Measurements from ENCODE around the gene PTGDR2. TPM values are rescaled to one million over a fixed set of nuclear protein-coding genes. Genes with fewer than 3 reads are reported as not detected.

The PTGDR2 gene
- total RNA-seq, 1 donor from 2014 or later = not detected

DNA sequence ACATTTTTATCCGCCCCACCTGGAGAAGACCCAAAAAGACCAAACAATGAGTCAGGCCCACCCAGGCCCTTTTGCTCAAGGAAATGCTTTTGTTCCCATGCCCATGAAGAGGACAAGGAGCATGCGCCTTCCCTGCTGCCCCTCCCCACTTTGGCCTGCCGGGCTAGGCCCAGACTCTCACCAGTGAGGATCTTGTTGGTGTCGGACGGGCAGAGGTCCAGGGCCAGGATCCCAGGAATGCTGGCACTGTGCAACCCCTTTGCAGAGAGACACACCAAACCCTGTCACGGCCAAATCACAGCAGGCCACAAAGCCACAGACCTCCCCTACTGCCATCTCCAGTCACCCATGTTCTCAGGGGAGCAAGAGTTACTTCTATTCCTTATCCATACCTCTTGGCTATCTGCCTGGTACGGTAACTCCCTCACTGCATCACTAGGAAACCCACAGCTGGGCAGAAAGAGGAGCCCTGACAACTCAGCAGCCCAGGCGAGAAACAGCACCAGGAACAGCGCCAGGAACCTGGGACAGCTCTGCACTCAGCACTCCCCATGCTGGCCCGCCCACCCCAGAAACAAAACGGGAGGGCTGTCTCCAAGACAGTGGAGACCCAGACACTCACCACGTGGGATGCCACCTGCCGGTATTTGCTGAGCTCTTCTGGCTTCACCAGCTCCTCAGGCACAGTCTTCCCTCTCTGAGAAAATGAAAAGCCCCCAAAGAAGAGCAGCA, 45.1 kb upstream of the PTGDR2 start:
- H3K36me3 Mint-ChIP-seq (ENCODE audit: low read depth, unreplicated experiment) = peaks cover 7% of the 10 kb centered on the region
- H3K4me1 ChIP-seq (ENCODE audit: insufficient read depth, low read length) = peaks cover 8% of the 10 kb centered on the region
- H3K4me1 Mint-ChIP-seq (ENCODE audit: low read depth, unreplicated experiment) = peaks cover 12% of the 10 kb centered on the region
- no peaks in the 10 kb centered on the region for H3K27me3 ChIP-seq (ENCODE audit: insufficient read depth, low read length)
- TF ChIP-seq CTCF (IDR thresholded peaks at IDR 0.05; ENCODE audit: insufficient read depth, low read depth, low read length) (no peak), EZH2 (IDR thresholded peaks at IDR 0.05; ENCODE audit: insufficient read depth, low read length) (no peak)
- DNase-seq (ENCODE audit: low read depth) (no peak), FAIRE-seq (no peak)
- no peak overlapping the region for H2AFZ ChIP-seq (ENCODE audit: low read depth, low read length)
- H4K20me1 ChIP-seq (ENCODE audit: insufficient read depth, low read length) = peaks cover 72% of the 10 kb centered on the region
- H3K27me3 Mint-ChIP-seq (ENCODE audit: low read depth, unreplicated experiment) = no peaks in the 10 kb centered on the region
- H3K36me3 ChIP-seq (ENCODE audit: insufficient read depth, low read length) = peaks cover 53% of the 10 kb centered on the region
- H3K79me2 ChIP-seq (ENCODE audit: insufficient read depth, low read length) = peaks cover 33% of the 10 kb centered on the region
- no peak overlapping the region for H3K9ac ChIP-seq (ENCODE audit: low read length)
- H3K4me3 Mint-ChIP-seq (ENCODE audit: unreplicated experiment) = no peak overlapping the region
- H3K27ac ChIP-seq (ENCODE audit: low read depth, low read length) = no peak overlapping the region
- H3K9me3 Mint-ChIP-seq (ENCODE audit: unreplicated experiment) = no peaks in the 10 kb centered on the region
- H3K9me3 ChIP-seq (ENCODE audit: insufficient read depth, low read depth, low read length) = no peaks in the 10 kb centered on the region
- no peak overlapping the region for H3K27ac Mint-ChIP-seq (ENCODE audit: unreplicated experiment)
- no peak overlapping the region for H3K4me2 ChIP-seq (ENCODE audit: low read length)
- H3K4me3 ChIP-seq (ENCODE audit: insufficient read depth, low read depth, low read length) = no peak overlapping the region

GRCh38 chr11:60899977-60900376, 44.2 kb upstream of the PTGDR2 start:
- Histone ChIP-seq H2AFZ (ENCODE audit: low read depth, low read length) (no peak overlapping the region), H3K9ac (ENCODE audit: low read length) (no peak overlapping the region), H3K4me3 (ENCODE audit: insufficient read depth, low read depth, low read length) (no peak overlapping the region), H3K4me2 (ENCODE audit: low read length) (no peak overlapping the region), H3K27me3 (ENCODE audit: insufficient read depth, low read length) (no peaks in the 10 kb centered on the region), H3K9me3 (ENCODE audit: insufficient read depth, low read depth, low read length) (no peaks in the 10 kb centered on the region), H4K20me1 (ENCODE audit: insufficient read depth, low read length) (peaks cover 68% of the 10 kb centered on the region), H3K27ac (ENCODE audit: low read depth, low read length) (no peak overlapping the region), H3K36me3 (ENCODE audit: insufficient read depth, low read length) (peaks cover 59% of the 10 kb centered on the region), H3K4me1 (ENCODE audit: insufficient read depth, low read length) (peaks cover 1% of the 10 kb centered on the region), H3K79me2 (ENCODE audit: insufficient read depth, low read length) (peaks cover 25% of the 10 kb centered on the region)
- Mint-ChIP-seq H3K27me3 (ENCODE audit: low read depth, unreplicated experiment) (no peaks in the 10 kb centered on the region), H3K9me3 (ENCODE audit: unreplicated experiment) (no peaks in the 10 kb centered on the region), H3K27ac (ENCODE audit: unreplicated experiment) (no peak overlapping the region), H3K4me1 (ENCODE audit: low read depth, unreplicated experiment) (peaks cover 7% of the 10 kb centered on the region), H3K36me3 (ENCODE audit: low read depth, unreplicated experiment) (peaks cover 11% of the 10 kb centered on the region), H3K4me3 (ENCODE audit: unreplicated experiment) (no peak overlapping the region)
- no peak for DNase-seq (ENCODE audit: low read depth)
- TF ChIP-seq EZH2 (IDR thresholded peaks at IDR 0.05; ENCODE audit: insufficient read depth, low read length) = no peak
- no peak for TF ChIP-seq CTCF (IDR thresholded peaks at IDR 0.05; ENCODE audit: insufficient read depth, low read depth, low read length)
- no peak for FAIRE-seq
